G401.6 (cell line): ENCODE data around the gene NEGR1.

Experiments used
- FAIRE-seq: peaks from 2 replicates; lab custom pipeline; 2012; peaks lifted over from hg19 to GRCh38; lab: Jason Lieb, UNC

Gene NEGR1

GRCh38 chr1:71778940-71779339, 503.4 kb downstream of the NEGR1 start:
- FAIRE-seq: no peak

- no peak for FAIRE-seq
Observed at GRCh38 chr1:71777094-71777493, 505.2 kb downstream of the NEGR1 start.

GRCh38 chr1:71774705-71775104, 507.6 kb downstream of the NEGR1 start:
- FAIRE-seq: no peak

GRCh38 chr1:71770121-71770520, 512.2 kb downstream of the NEGR1 start:
- FAIRE-seq: no peak

GRCh38 chr1:71766748-71767147, 515.6 kb downstream of the NEGR1 start:
- FAIRE-seq: no peak

- no peak for FAIRE-seq
Observed at GRCh38 chr1:71762514-71763255, 519.7 kb downstream of the NEGR1 start.

- FAIRE-seq: no peak
Observed at GRCh38 chr1:71755441-71755840, 526.9 kb downstream of the NEGR1 start.

- no peak for FAIRE-seq
Observed at GRCh38 chr1:71753746-71754145, 528.6 kb downstream of the NEGR1 start.

- FAIRE-seq: no peak
Observed at GRCh38 chr1:71745326-71745725, 537.0 kb downstream of the NEGR1 start.

GRCh38 chr1:71743862-71744261, 538.5 kb downstream of the NEGR1 start:
- no peak for FAIRE-seq

GRCh38 chr1:71738910-71739309, 543.4 kb downstream of the NEGR1 start:
- FAIRE-seq: no peak

- no peak for FAIRE-seq
Observed at GRCh38 chr1:71738256-71738655, 544.1 kb downstream of the NEGR1 start.

- no peak for FAIRE-seq
Observed at GRCh38 chr1:71737768-71738167, 544.6 kb downstream of the NEGR1 start.

GRCh38 chr1:71733121-71733520, 549.2 kb downstream of the NEGR1 start:
- no peak for FAIRE-seq

GRCh38 chr1:71721532-71721931, 560.8 kb downstream of the NEGR1 start:
- no peak for FAIRE-seq

GRCh38 chr1:71719330-71719729, 563.0 kb downstream of the NEGR1 start:
- no peak for FAIRE-seq

- FAIRE-seq: no peak
Observed at GRCh38 chr1:71717186-71717585, 565.2 kb downstream of the NEGR1 start.

- no peak for FAIRE-seq
Observed at GRCh38 chr1:71711456-71711855, 570.9 kb downstream of the NEGR1 start.

- no peak for FAIRE-seq
Observed at GRCh38 chr1:71706029-71706671, 576.2 kb downstream of the NEGR1 start.

GRCh38 chr1:71698186-71698585, 584.2 kb downstream of the NEGR1 start:
- FAIRE-seq: no peak

- no peak for FAIRE-seq
Observed at GRCh38 chr1:71695821-71696220, 586.5 kb downstream of the NEGR1 start.

GRCh38 chr1:71695084-71695483, 587.3 kb downstream of the NEGR1 start:
- no peak for FAIRE-seq

GRCh38 chr1:71693581-71693980, 588.8 kb downstream of the NEGR1 start:
- FAIRE-seq: no peak

- FAIRE-seq: peak; percentile 71
Observed at GRCh38 chr1:71689635-71690034, 592.7 kb downstream of the NEGR1 start.
